Lower leg skin (tissue), 4 donors: ENCODE results near the gene CD83. TPM values are rescaled to one million over a fixed set of nuclear protein-coding genes. Genes with fewer than 3 reads are reported as not detected.

Experiments used
- DNase-seq, 2 donors: peaks; one replicate each; pipeline ENCODE4 v3.0.0-alpha.2; 2019; ENCODE audit warnings: low spot score in 2 of 2
- H3K4me3 ChIP-seq: fragments of 200-600 bp; sonication (generic); 2 replicates; pipeline ENCODE4 v1.5.1; 2017; ENCODE audit warnings: mild to moderate bottlenecking, low read depth; ENCODE audit not compliant: poor library complexity, severe bottlenecking
- CTCF ChIP-seq, 3 donors: fragments of 450-650 bp; IDR thresholded peaks; one replicate each; pipeline ENCODE4 v1.5.1; 2016; ENCODE audit warnings: antibody characterized with exemption in 3 of 3, mild to moderate bottlenecking in 3 of 3, moderate library complexity in 2 of 3
- POLR2A ChIP-seq, 2 donors: fragments of 450-650 bp; IDR thresholded peaks; one replicate each; pipeline ENCODE4 v1.6.1; 2016 to 2017; ENCODE audit warnings: antibody characterized with exemption in 2 of 2, mild to moderate bottlenecking in 1 of 2, moderate library complexity in 1 of 2
- WGBS, 2 donors: methylation state at CpG; one replicate each; pipeline ENCODE4 v1.1.5; 2018; 5-methylcytosine and 5-hydroxymethylcytosine counted together
- intact Hi-C: fragments of 100-400 bp; cut with DNase I; formaldehyde crosslinking; loops from one replicate; pipeline ENCODE4 v1.15.0; 2023; ENCODE audit warnings: low total_unique reads
- total RNA-seq, 4 donors: library from RNA; depleted of rRNA; stranded (reverse); fragments of >200 nt; gene quantifications; one replicate each; pipeline ENCODE4 v1.1.0, GENCODE V29; 2016

CD83 gene
- total RNA-seq, 4 donors from 2014 or later, result 2.2 to 4.4 (median 3.4) TPM

GRCh38 chr6:14127611-14128010 is 10.0 kb downstream of the CD83 start:
- WGBS, 2 donors, result 50 to 58% methylated on average over 3 of the region's 3 CpGs
- DNase-seq, result no peak
- no peak overlapping the region for H3K4me3 ChIP-seq
- intact Hi-C loops, result no loop called here
- TF ChIP-seq POLR2A (IDR thresholded peaks at IDR 0.05) (no peak), CTCF (IDR thresholded peaks at IDR 0.05) (no peak)

GRCh38 chr6:14128012-14128411 is 10.4 kb downstream of the CD83 start:
- intact Hi-C loops, result no loop called here
- 29 to 30% methylated on average over 4 of the region's 4 CpGs for WGBS, 2 donors

GRCh38 chr6:14128746-14129145 is 11.2 kb downstream of the CD83 start:
- no peak for TF ChIP-seq POLR2A (IDR thresholded peaks at IDR 0.05)
- no peak for TF ChIP-seq CTCF (IDR thresholded peaks at IDR 0.05)
- no peak for DNase-seq
- intact Hi-C loops, result no loop called here
- WGBS, 2 donors, result 74 to 82% methylated on average over 4 of the region's 4 CpGs
- no peak overlapping the region for H3K4me3 ChIP-seq

More at GRCh38 chr6:14128012-14128411, 10.4 kb downstream of the CD83 start:
- no peak for TF ChIP-seq CTCF (IDR thresholded peaks at IDR 0.05)
- TF ChIP-seq POLR2A (IDR thresholded peaks at IDR 0.05), result no peak
- DNase-seq, result no peak
- no peak overlapping the region for H3K4me3 ChIP-seq

GRCh38 chr6:14129575-14129974 is 12.0 kb downstream of the CD83 start:
- 53 to 56% methylated on average over 7 of the region's 7 CpGs for WGBS, 2 donors
- no peak overlapping the region for H3K4me3 ChIP-seq
- intact Hi-C loops, result no loop called here
- no peak for DNase-seq
- TF ChIP-seq POLR2A (IDR thresholded peaks at IDR 0.05), result no peak
- no peak for TF ChIP-seq CTCF (IDR thresholded peaks at IDR 0.05)

GRCh38 chr6:14130435-14131075 is 13.0 kb downstream of the CD83 start:
- TF ChIP-seq CTCF (IDR thresholded peaks at IDR 0.05) (no peak), POLR2A (IDR thresholded peaks at IDR 0.05) (no peak)
- WGBS, 2 donors, result 79 to 84% methylated on average over 15 of the region's 15 CpGs
- DNase-seq, result no peak
- no peak overlapping the region for H3K4me3 ChIP-seq
- intact Hi-C loops, result no loop called here

GRCh38 chr6:14131579-14131978 is 14.0 kb downstream of the CD83 start:
- 91 to 96% methylated on average over 7 of the region's 7 CpGs for WGBS, 2 donors
- intact Hi-C loops, result no loop called here
- DNase-seq, result no peak
- no peak overlapping the region for H3K4me3 ChIP-seq
- TF ChIP-seq CTCF (IDR thresholded peaks at IDR 0.05), result no peak
- no peak for TF ChIP-seq POLR2A (IDR thresholded peaks at IDR 0.05)
